NCI-H226 (cell line): ENCODE data around the gene PLBD1.

Experiments used
- DNase-seq: peaks from one replicate; pipeline ENCODE4 v3.0.0-alpha.2; 2015

The PLBD1 gene, protein sequence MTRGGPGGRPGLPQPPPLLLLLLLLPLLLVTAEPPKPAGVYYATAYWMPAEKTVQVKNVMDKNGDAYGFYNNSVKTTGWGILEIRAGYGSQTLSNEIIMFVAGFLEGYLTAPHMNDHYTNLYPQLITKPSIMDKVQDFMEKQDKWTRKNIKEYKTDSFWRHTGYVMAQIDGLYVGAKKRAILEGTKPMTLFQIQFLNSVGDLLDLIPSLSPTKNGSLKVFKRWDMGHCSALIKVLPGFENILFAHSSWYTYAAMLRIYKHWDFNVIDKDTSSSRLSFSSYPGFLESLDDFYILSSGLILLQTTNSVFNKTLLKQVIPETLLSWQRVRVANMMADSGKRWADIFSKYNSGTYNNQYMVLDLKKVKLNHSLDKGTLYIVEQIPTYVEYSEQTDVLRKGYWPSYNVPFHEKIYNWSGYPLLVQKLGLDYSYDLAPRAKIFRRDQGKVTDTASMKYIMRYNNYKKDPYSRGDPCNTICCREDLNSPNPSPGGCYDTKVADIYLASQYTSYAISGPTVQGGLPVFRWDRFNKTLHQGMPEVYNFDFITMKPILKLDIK

DNA sequence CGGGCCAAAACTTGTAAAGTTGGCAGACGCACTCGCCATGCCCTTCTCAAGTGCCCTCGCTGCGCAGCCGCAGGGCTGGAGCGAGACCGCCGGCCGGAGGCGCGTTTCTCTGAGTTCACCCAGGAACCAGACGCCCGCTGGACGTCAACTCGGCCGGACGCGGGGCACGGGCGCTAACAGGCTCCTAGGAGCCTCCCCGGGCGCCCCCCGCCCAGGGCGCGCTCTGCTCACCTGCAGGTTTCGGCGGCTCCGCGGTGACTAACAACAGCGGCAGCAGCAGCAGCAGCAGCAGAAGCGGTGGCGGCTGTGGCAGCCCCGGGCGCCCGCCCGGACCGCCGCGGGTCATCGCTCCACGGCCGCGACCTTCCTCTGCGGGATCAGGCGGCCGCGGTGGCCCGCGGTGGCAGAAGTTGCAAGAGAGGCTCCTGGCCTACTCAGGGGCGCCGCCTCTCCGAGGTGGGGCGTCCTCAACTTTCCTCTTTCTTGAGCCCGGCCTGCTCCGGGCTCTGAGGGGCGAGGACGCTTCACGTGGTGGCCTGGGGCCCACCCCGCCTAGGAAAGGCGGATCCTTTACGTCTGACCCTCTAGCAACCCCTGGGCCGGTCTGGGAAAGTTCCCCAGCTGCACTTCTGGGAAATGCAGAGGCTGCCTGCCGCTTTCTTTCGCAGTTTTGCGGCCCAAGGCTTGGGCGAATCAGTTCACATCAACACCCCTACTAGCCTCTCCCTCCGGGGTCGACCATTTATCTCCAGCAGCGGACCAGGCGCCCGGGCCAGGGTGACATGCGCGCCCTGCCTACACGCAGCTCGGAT is at the start of gene PLBD1:
TSS of gene PLBD1 (minus strand) at position 533 of the 812 bp plus-strand sequence. CDS start at position 346, 187 bp downstream.
- peak; percentile 7 for DNase-seq

DNA sequence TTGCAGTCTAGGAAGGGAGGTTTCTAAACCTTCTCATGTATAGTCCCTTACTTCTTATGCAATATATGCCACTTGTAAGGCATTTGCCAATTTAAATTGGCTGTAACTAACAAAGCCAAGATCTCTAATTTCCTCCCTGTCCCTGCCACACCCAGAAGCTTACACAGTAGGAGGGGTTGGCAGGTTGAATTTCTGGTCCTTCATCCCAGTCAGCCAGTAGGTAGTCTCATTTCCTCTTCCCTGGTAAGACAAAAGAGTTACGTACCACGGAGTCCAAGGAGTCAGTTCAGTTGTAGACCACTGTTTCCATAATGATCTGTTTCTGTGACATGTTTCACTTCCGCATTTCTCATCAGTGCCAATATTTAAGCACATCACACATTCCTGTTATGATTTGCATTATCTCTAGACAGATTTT is 47.0 kb upstream of the PLBD1 start:
- no peak for DNase-seq

DNA sequence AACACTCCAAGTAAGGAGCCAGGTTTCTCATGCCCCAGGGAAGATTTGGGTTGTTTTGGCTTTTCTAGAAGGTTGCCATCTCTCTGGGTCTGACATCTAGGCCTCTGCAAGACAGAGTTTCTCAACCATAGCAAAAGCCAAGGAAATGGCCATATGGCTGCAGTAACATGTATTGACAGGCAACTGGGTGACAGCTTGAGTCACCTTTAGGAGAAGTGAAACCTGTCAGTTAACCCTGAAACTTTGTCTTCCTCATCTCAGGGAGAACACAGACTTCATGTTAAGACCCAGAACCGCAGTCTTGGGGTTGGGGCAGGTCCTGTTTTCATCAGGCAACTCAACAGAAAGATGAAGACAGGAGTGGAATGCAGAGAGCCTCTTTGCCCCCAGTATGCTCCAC is 46.0 kb upstream of the PLBD1 start:
- no peak for DNase-seq

DNA sequence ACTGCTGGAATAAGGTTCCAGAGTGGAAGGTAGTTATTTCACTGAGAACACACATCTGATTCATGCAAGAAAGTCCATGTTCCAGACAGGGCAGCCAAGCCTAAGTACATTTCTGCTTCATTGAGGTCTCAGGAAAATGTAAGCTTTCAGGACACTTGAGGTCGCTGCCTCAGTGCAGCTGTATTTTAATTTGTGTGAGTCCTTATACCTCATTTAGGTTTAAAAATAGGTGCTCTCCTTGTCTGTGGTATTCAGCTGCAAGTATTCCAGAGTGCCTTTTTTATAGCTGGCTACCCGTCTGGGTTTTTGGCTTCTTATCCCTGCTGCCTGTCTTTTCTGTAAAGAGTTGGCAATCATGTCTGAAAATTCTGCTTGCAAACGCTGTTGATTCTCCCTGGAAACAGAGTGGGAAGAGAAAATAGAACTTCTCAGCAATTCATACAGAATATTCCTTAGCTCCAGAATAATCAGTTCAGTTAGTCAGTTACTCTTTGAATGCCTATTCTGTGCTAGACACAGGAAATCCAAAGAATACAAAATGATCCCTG is 45.3 kb upstream of the PLBD1 start:
- no peak for DNase-seq

DNA sequence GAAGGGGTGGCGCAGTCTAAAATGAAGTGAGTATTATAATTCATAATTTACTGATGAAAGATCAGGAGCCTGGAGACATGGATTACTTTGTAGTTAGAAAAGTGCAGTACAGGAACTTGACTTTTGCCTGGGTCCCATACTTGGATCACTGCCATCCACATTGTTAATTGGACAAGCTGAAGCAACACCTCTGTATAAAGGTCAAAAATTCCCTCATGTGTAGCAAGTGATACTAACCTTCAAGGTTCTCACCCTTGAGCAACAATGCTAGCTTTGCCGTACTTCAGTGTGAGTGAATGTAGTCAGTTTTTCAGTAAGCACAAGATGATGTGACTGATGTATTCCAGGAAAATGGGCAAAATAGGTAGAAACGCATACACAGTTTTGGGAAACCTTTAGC is 44.6 kb upstream of the PLBD1 start:
- no peak for DNase-seq

DNA sequence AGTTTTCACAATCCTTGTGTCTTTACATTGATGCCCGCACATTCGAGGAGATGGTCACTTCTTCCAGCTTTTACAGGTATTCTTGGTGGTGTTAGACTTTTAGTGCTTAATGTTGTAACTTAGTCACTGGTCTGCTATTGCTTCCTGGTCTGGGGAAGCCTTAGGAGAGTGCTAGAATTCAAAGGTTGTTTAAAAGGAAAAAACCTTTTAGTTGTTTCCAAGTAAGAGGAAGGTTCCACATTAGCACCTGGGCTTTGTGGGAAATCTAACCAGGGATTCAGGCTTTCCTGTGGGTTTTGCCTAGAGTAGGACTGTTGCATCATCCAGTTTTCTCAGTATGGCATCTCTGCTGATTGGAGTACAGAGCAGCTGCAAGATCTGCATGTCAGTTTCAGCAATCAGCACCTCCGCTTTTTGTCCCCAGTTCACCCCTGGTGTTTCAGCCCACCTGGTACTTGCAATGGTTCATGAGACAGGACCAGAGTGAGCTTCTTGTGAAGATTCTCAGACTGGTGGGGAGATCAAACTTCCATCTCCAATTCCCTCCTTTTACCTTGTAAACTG is 44.0 kb upstream of the PLBD1 start:
- no peak for DNase-seq

DNA sequence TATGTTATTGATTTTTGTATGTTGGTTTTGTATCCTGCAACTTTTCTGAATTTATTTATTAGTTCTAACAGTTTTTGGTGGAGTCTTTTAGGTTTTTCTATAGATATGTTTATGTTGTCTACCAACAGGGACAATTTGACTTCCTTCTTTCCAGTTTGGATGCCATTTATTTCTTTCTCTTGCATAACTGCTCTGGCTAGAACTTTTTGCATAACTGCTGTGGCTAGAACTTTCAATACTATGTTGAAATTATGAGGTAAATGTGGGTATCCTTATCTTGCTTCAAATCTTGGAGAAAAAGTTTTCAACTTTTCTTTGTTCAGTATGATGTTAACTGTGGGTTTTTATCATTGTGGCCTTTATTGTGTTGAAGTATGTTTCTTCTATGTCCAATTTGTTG is 39.9 kb upstream of the PLBD1 start:
- no peak for DNase-seq

DNA sequence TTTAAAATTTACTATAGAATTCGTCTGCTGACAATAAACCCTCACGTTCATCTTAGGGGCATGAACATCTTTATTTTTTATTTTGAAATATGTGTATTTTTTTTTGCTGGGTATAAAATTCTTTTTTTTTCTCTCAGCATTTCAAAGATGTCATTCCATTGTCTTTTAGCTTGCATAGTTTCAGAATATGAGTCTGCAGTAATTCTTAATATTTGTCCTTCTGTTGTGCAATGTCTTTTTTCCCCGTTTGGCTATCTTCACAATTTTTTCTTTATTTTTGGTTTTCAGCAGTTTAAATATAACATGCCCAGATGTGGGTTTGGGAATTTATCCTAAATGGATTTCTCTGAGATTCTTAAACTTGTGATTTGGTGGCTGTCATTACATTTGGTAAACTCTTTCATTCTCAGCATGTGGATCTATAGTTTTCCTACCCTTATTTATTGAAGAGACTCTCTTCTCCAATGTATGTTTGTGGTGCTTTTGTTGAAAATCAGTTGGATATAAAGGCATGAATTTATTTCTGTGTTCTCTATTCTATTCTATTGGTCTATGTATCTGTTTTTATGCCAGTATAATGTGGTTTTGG is 37.8 kb upstream of the PLBD1 start:
- DNase-seq: no peak

DNA sequence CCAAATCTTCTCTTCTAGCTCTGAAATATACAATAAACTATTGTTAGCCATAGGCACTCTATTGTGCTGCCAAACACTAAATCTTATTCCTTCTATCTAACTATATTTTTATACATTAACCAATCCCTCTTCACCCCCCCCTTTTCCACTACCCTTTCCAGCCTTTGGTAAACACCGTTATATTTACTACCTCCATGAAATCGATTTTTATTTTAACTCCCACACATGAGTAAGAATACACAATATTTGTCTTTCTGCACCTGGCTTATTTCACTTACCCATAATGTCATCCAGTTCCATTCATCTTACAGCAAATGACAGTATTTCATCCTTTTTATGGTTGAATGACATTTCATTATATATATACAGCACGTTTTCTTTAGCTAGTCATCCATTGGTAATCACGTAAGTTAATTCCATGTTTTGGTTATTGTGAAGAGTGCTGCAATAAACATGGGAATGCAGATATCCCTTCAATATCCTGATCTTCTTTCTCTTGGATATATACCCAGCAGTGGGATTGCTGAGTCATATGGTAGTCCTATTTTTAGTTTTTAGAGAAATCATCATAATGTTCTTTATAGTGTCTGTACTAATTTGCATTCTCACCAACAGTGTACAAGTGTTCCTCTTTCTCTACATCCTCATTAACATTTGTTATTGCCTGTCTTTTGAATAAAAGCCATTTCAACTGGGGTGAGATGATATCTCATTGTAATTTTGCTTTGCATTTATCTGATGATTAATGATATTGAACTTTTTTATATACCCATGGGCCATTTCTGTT is 34.2 kb upstream of the PLBD1 start:
- DNase-seq: no peak

DNA sequence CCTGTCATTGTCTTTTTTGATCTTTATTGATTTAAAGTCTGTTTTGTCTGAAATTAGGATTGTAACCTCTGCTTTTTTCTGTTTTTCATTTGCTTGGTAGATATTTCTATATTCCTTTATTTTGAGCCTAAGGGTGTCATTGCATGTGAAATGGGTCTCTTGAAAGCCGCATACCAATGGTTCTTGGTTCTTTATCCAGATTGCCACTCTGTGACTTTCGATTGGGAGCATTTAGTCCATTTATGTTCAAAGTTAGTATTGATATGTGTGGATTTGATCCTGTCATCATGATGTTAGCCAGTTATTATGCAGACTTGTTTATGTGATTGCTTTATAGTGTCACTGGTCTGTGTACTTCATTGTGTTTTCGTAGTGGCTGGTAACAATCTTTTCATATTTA is 29.8 kb upstream of the PLBD1 start:
- no peak for DNase-seq

DNA sequence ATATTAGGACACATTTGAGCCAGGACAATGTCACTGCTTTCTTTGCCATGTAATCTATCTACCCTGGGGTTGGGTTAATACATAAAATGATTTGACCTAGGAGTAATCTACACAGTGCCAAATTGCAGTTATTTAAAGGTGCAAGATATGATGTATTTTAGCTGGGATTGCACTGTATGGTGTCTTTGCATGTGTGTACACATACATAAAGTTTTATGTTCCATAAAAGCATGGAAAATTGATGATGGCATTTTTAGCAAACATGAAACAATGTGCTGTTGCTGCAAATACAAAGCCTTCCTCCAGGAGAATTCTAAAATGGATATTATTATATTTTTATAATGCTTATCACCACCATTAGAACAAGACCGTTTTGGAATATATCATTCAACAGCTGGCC is 24.0 kb upstream of the PLBD1 start:
- DNase-seq: no peak

DNA sequence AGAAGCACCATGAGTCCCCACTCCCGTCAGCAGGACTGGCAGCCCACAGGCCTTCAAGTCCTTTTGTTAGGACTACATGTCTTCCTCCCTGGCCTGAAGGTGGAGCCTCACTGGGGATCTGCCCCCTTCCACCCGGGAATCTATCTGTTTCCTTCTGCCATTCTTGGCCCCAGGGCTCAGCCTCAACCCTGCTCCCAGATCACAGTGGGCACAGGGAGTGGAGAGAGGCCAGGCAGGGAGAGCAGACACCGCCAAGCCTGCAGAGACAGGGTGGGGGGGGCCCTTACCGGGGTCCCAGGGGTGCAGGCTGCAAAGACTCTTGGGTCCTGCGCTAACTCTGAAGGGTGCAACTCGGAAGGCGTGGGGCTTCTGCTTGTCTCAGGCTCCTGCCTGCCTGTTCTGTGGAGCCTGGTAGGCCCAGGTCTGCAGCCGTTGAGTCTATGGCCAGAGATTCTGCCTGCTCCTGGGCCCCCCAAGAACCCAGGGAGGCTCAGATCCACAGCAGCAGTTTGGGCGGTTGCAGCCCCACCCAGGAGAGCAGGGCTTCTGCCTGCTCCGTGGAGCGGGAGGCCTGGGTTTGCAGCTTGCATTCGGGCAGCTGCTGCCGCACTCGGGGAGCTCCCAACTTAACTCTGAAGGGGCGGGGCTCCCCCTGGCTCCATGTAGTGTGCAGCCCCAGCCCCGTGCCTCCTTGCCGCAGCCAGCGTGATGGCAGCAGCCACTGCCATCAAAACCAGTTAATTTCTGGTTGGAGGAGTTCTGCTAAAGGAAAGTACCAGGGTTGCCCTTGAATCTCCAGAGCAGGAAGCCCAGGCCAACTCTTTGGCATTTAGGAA is 21.7 kb upstream of the PLBD1 start:
- DNase-seq: no peak

DNA sequence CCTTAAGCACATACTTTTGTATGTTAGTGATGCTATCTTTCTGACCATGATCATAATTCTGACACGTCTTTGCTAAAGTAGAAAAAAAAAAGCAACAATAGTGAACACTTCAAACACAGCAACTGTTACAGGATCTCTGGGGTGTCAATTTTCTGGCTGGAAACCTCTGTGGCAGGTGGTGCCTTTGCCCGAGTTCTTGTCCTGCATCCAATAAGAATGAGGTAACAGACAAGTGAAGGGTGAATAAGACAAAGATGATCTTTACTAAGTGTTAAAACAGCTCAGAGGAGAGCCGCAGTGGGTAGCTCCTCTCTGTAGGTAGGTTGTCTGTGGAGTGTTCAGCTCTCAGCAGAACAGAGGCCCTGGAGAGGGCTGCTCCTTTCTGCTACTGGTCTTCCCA is 20.9 kb upstream of the PLBD1 start:
- DNase-seq: no peak

DNA sequence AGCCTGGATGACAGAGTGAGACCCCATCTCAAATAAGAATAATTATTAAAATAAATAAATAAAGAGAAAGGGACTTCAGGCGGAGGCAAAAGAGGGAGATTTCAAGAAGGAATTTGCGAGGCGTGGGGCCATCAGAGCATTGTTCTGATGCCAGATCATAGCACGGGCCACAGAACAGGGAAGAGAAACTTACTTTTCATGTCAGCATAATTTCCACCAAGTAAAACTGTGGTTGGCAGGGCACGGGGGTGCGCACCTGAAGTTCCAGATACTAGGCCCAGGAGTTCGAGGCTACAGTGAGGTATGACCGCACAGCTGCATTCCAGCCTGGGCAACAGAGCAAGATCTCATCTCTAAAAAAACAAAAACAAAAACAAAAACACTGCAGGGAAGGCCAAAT is 11.0 kb upstream of the PLBD1 start:
- DNase-seq: no peak

DNA sequence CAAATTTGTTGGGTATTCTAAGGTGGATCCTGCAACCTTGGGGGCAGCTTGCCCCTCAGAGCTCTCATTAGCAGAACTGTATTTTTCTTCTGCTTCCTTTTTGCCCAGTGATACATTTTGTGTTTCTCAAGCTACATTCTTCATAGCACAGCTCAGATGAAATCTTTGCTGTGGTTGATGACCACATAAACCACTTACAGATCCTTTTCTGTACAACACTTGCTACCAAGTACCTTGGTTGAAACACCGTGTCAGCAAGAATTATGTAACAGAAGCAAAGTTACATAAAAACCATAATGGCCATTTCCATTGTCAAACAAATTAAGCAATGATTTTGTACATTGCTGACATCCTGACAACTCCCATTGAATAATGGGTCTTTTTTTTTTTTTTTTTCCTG is 9.7 kb upstream of the PLBD1 start:
- peak; percentile 31 for DNase-seq

DNA sequence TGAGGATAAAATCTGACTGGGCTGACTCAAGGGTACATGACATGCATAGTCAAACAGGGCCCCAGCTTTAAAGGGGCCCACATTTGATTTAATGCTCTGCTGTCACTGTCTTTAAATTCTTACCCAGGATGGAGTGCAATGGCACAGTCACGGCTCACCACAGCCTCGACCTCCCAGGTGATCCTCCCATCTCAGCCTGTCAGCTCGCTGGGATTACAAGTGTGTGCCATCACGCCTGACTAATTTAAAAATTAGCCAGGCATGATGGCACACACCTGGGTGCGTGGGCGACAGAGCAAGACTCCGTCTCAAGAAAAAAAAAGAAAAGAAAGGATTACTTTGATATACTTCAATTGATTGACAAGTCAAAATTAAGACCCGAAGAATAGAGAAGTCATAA is 9.2 kb upstream of the PLBD1 start:
- DNase-seq: no peak

DNA sequence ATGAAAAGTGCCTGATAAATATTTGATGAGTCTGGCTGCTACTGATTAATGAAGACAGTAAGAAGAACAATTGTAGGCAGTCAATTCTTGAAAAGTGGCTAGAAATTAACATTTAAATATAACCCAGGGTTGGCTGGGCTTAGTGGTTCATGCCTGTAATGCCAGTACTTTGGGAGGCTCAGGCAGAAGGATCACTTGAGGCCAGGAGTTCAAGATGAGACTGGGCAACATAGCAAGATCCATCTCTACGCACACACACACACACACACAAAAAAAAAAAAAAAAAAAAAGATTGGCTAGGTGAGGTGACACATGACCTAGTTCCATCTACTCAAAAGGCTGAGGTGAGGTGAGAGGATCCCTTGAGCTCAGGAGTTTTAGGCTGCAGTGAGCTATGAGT is 7.9 kb upstream of the PLBD1 start:
- no peak for DNase-seq

DNA sequence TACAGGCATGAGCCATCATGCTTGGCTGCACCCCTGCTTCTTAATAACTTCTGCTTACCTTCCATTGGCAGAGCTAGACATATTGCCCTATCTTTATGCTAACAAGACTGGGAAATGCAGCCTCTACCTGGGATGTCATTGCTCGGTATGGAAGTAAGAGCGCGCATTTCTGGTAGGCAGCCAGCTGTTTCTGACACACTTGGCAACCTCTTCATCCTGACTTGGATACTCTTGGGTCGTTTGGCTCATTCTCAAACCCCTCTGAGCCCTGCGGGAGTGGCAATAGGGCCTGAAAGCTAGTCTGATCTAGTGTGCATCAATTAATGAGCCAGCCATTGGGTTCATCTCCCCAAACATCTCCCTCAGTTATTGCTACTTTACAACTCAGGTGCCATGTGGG is 5.4 kb upstream of the PLBD1 start:
- DNase-seq: no peak

DNA sequence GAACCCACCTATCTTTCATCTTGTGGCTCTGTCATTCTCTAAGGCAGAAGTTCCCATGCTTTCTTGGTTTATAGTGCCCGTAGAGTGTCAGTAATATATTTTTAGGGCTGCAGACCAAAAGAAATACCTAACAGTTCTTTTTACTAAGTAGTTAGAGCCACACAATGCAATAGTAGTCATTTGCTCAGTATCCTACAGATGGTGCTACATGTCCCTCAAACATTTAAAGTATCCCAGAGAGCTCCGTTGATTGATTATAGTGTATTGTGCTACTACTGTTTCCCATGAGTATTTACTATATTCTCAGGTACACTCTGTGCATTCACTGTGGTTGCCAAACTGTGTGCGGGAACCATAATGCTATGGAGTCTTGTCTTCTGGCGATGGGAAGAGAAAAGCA is 4.7 kb upstream of the PLBD1 start:
- DNase-seq: no peak

DNA sequence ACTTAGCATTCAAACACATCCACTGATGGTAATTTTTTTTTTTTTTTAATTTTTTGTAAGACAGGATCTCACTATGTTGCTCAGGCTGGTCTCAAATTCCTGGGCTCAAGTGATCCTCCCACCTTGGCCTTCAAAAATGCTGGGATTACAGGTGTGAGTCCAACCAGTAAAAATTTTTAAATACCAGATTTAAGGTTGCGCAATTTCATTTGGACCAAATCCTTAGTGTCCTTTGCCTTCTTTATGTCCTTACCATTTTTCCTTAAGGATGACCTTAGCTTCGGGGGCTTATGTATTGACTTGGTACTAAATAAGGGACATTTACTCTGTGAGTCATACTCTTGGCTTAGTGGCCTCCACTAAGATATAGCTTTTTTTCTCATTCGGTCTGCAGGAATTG is 4.1 kb upstream of the PLBD1 start:
- DNase-seq: no peak

DNA sequence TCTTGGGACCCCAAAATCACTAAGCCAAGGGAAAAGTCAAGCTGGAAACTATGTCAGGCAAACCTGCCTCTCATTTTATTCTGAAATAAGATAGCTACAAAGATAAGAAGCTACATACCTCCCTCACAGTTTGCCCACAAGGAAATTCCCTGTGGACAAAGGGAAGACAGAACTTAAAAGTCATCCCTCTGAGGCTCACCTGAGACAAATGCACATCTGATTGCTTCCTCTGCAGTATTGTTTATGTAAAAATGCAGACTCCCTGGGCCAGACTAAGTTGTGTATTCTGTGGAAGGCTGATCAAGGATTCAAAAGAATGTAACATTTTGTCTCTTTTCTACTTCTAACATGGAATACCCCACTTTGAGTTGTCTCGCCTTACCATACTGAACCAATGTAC is 2.5 kb upstream of the PLBD1 start:
- no peak for DNase-seq
